ENCODE measurements around the gene PLCH1.

Gene PLCH1

DNA sequence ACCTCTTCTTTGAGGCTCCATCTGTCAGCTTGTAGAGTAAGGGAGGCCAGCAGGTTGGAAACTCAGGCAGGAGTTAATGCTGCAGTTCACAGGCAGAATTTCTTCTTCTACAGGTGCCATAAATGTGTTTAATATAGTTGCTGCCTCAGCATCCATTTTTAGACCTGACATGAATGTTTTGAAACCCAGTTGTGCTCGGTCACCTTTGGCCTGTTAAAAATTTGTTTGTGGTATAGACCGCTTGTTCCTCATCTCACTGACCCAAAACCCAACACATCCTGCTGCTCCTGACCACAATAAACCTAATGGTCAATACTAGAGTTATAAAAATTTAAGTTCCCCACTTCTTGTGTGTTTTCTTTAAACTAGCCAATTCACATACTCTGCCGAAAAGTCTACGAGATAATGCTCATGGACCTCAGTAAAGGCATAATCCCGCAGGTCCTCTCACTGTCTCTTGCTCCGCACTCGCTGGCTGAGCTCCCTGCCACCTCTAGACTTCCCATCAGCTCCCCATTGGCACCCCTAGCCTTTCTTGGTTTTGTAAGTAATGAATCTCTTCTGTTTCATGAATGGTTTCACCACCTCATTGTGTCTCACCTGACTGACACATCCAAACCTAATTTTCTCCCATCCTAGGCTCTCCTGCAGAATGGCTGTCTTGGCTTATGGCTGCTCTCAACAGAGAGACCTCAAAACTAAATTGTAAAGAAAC lies 312.9 kb downstream of the PLCH1 start:
- Histone ChIP-seq H3K9ac (ENCODE audit: low read length) (no peak overlapping the region), H3K4me2 (ENCODE audit: low read length) (no peak overlapping the region), H4K20me1 (ENCODE audit: insufficient read depth, low read length) (no peaks in the 10 kb centered on the region), H3K9me3 (ENCODE audit: low read length) (peaks cover 6% of the 10 kb centered on the region; the same call in 1 of the 2 replicates), H3K36me3 (ENCODE audit: insufficient read depth, low read length) (no peaks in the 10 kb centered on the region), H3K79me2 (ENCODE audit: insufficient read depth, low read length) (no peaks in the 10 kb centered on the region), H3K27me3 (ENCODE audit: insufficient read depth, low read length) (no peaks in the 10 kb centered on the region; the same call in 1 of the 2 replicates), H2AFZ (ENCODE audit: low read length) (no peak overlapping the region), H3K27ac (ENCODE audit: low read depth, low read length, poor library complexity, severe bottlenecking) (no peak overlapping the region), H3K4me3 (ENCODE audit: low read depth, low read length, poor library complexity, severe bottlenecking) (no peak overlapping the region), H3K9me2 (ENCODE audit: low read depth, low read length) (no peaks in the 10 kb centered on the region), H3K4me1 (ENCODE audit: insufficient read depth, low read length, severe bottlenecking) (no peaks in the 10 kb centered on the region), H3F3A (ENCODE audit: insufficient read depth, low read length) (no peaks in the 10 kb centered on the region)
- TF ChIP-seq EZH2 (IDR thresholded peaks at IDR 0.05; ENCODE audit: borderline replicate concordance, low read length), result no peak
- TF ChIP-seq, protein P1, sequence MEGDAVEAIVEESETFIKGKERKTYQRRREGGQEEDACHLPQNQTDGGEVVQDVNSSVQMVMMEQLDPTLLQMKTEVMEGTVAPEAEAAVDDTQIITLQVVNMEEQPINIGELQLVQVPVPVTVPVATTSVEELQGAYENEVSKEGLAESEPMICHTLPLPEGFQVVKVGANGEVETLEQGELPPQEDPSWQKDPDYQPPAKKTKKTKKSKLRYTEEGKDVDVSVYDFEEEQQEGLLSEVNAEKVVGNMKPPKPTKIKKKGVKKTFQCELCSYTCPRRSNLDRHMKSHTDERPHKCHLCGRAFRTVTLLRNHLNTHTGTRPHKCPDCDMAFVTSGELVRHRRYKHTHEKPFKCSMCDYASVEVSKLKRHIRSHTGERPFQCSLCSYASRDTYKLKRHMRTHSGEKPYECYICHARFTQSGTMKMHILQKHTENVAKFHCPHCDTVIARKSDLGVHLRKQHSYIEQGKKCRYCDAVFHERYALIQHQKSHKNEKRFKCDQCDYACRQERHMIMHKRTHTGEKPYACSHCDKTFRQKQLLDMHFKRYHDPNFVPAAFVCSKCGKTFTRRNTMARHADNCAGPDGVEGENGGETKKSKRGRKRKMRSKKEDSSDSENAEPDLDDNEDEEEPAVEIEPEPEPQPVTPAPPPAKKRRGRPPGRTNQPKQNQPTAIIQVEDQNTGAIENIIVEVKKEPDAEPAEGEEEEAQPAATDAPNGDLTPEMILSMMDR (IDR thresholded peaks at IDR 0.05; ENCODE audit: low read length), result no peak

DNA sequence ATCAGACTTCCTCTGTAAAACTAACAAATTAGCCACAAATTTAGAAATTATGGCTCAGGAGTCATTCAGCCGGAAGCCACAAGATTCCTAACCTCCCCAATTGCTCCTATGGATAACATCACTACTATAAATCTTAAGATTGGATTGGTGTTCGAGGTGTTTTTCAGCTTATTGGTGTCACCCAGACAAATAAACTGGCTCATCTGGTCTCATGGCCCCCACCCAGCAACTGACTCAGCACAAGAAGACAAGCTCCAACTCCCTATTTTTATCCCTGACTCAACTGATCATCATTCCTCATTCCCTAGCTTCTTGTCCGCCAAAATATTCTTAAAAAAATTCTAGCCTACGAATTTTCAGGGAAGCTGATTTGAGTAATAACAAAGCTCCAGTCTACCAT lies 316.3 kb downstream of the PLCH1 start:
- H3K27ac ChIP-seq (ENCODE audit: low read depth, low read length, poor library complexity, severe bottlenecking), result no peak overlapping the region
- no peak overlapping the region for H3K4me2 ChIP-seq (ENCODE audit: low read length)

DNA sequence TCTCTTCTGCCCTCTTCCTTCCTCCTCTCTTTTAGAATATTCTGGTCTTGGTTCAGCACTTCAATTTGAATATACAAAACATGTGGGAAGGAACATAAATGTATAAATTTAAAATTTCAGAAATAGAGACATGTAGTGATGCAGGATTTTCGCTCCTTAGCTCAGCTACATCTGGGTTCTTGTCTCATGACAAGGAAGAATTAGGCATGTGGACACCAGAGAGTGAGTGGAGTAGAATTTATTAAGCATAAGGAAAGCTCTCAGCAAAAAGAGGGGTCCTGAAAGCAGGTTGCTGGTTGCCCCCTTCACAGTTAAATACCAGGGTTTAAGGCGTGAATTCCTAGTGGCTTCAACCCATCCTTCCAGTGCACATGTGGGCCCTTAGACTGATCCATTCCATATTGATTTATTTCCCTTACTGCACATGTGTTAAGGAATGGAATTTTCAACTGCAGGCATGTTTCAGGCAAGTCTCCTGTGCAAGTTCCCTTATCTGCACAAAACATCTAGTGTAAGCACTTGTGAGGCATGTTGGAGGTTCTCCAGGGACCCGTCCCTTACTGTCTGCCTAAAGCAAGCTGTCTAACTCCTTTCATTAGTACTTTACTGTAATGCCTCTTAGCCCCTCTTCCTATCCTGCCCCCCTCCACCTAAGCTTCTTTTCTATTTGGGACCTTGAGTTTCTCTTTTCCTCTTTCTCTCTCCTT lies 318.2 kb downstream of the PLCH1 start:
- no peaks in the 10 kb centered on the region for H3K79me2 ChIP-seq (ENCODE audit: insufficient read depth, low read length)
- no peaks in the 10 kb centered on the region for H3F3A ChIP-seq (ENCODE audit: insufficient read depth, low read length)
- no peak overlapping the region for H3K9ac ChIP-seq (ENCODE audit: low read length)
- H3K36me3 ChIP-seq (ENCODE audit: insufficient read depth, low read length), result no peaks in the 10 kb centered on the region
- H4K20me1 ChIP-seq (ENCODE audit: insufficient read depth, low read length), result no peaks in the 10 kb centered on the region
- H3K9me2 ChIP-seq (ENCODE audit: low read depth, low read length), result no peaks in the 10 kb centered on the region
- H3K27ac ChIP-seq (ENCODE audit: low read depth, low read length, poor library complexity, severe bottlenecking), result no peak overlapping the region
- H3K4me1 ChIP-seq (ENCODE audit: insufficient read depth, low read length, severe bottlenecking), result no peaks in the 10 kb centered on the region
- TF ChIP-seq EZH2 (IDR thresholded peaks at IDR 0.05; ENCODE audit: borderline replicate concordance, low read length), result no peak
- TF ChIP-seq, protein P1 (IDR thresholded peaks at IDR 0.05; ENCODE audit: low read length), result no peak
- H2AFZ ChIP-seq (ENCODE audit: low read length), result no peak overlapping the region
- peaks cover 13% of the 10 kb centered on the region; the same call in 1 of the 2 replicates for H3K9me3 ChIP-seq (ENCODE audit: low read length)
- H3K4me3 ChIP-seq (ENCODE audit: low read depth, low read length, poor library complexity, severe bottlenecking), result no peak overlapping the region
- no peak overlapping the region for H3K4me2 ChIP-seq (ENCODE audit: low read length)
- H3K27me3 ChIP-seq (ENCODE audit: insufficient read depth, low read length), result no peaks in the 10 kb centered on the region

More for the DNA sequence above, 316.3 kb downstream of the PLCH1 start:
- Histone ChIP-seq H2AFZ (ENCODE audit: low read length) (no peak overlapping the region), H3F3A (ENCODE audit: insufficient read depth, low read length) (no peaks in the 10 kb centered on the region), H3K4me1 (ENCODE audit: insufficient read depth, low read length, severe bottlenecking) (no peaks in the 10 kb centered on the region), H3K9ac (ENCODE audit: low read length) (no peak overlapping the region), H3K4me3 (ENCODE audit: low read depth, low read length, poor library complexity, severe bottlenecking) (no peak overlapping the region), H3K9me2 (ENCODE audit: low read depth, low read length) (no peaks in the 10 kb centered on the region), H3K36me3 (ENCODE audit: insufficient read depth, low read length) (no peaks in the 10 kb centered on the region), H3K9me3 (ENCODE audit: low read length) (peaks cover 13% of the 10 kb centered on the region; the same call in 1 of the 2 replicates), H3K27me3 (ENCODE audit: insufficient read depth, low read length) (no peaks in the 10 kb centered on the region; the same call in 1 of the 2 replicates), H3K79me2 (ENCODE audit: insufficient read depth, low read length) (no peaks in the 10 kb centered on the region), H4K20me1 (ENCODE audit: insufficient read depth, low read length) (no peaks in the 10 kb centered on the region)
- no peak for TF ChIP-seq EZH2 (IDR thresholded peaks at IDR 0.05; ENCODE audit: borderline replicate concordance, low read length)
- TF ChIP-seq, protein P1 (IDR thresholded peaks at IDR 0.05; ENCODE audit: low read length), result no peak
